GM21717 (cell line): ENCODE measurements around the gene SMAD9.
"Not testable (repeated sequence)": the region's sequence is repeated elsewhere in the genome, so short reads cannot be mapped to it uniquely, and the experiment has no call there.

Experiments used
- ATAC-seq: cut with Tn5 transposase; IDR thresholded peaks from one replicate; pipeline ENCODE4 v1.9.1; 2021; ENCODE audit warnings: mild to moderate bottlenecking, moderate library complexity; ENCODE audit not compliant: unreplicated experiment

Gene SMAD9

DNA sequence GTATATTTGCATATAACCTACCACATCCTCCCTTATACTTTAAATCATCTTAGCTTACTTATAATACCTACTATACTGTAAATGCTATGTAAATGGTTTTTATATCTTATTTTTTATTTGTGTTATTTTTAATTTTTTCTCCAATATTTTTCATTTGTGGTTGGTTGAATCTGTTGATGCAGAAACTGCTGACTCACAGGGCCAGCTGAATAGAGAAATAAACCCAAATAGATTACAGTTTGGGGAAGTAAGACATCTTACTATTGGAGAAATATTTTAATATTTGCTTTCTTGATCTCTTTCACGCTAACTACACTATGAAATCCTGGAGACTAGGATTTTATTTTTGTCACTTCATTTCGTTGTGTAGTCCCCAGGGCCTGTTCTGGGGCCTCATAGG, 7.1 kb downstream of the SMAD9 start:
- no peak for ATAC-seq

DNA sequence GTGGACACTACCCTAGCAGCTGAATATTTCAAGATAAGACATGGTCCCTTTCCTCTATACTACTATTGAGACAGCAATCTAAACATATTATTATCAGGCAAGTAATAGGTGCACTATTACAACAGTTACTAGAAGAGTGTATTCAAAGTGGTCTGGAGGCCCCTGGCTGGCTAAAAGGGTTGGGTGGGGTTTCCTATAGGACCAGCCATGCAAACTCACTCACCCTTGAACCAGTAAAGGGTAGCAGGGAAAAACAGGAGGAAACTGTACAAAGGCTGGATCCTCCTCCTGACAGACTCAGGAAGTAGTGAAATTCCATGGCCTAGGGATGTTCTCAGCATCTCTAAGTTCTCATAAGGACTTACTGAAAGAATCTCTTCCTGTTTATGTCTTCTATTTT, 7.7 kb downstream of the SMAD9 start:
- no peak for ATAC-seq

DNA sequence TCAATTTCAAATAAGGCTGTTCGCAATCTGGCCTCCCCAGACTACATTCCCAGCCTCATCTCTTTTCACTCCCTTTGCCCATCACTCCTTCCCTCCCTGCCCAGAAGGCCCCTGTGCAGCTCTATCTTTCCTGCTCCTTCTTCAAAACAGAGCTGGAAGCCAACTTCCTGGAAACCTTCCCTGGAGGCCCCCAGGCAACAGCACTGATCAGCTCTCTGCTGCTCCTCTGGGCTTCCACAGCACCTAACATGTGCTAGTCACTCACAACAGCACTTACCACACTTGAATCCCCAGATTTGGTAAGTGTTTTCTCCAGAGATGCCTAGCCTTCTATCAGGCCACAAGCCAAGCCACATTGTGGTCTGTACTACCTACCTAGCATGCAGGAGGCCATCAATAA, 9.5 kb downstream of the SMAD9 start:
- ATAC-seq: no peak

DNA sequence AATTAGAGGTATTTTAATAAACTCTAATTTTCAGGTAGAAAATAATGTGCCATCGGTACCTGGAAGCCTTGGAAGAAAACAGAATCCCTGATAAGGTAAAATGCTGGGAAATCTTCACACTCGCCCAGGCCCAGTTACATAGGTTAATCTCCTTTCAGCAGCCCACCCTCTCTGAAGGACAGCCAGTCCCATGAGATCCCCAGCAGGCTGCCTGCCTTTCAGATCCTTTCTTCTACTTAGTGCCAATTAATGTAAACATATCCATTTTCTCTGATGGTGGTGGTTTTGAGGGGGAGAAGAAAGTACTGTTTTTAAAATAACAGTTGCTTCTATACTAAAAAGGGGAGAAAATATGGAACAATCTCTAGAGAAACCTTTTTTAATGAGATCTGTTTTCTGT, 12.2 kb downstream of the SMAD9 start:
- no peak for ATAC-seq

DNA sequence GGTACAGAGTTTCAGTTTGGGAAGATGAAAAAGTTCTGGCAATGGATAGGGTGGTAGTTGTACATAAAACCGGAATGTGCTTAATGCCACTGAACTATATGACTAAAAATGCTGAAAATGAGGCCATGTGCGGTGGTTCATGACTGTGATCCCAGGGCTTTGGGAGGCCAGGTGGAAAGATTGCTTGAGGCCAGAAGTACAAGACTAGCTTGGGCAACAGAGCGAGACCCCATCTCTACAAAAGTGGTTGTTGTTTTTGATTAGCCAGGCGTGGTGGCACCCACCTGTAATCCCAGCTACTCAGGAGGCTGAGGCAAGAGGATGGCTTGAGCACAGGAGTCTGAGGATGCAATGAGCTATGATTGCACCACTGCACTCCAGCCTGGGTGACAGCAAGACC, 12.8 kb downstream of the SMAD9 start:
- no peak for ATAC-seq

DNA sequence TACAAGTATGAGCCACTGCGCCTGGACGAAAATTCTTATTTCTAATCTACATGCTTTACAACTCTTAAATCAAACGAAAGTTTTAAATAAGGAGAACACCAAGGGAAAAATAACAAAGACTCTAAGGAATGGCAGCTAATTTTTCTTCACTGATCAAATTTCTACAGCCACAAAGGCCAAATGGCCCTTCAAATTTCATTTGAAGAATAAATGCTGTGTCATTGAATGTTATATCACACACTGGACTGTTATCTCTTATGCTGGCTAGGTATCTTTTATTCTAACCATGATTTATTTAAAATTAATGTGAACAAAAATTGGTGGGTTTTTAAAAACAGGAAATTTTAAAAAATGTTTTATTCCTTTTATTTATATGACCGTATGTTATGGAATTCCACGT, 14.1 kb downstream of the SMAD9 start:
- ATAC-seq: no peak

DNA sequence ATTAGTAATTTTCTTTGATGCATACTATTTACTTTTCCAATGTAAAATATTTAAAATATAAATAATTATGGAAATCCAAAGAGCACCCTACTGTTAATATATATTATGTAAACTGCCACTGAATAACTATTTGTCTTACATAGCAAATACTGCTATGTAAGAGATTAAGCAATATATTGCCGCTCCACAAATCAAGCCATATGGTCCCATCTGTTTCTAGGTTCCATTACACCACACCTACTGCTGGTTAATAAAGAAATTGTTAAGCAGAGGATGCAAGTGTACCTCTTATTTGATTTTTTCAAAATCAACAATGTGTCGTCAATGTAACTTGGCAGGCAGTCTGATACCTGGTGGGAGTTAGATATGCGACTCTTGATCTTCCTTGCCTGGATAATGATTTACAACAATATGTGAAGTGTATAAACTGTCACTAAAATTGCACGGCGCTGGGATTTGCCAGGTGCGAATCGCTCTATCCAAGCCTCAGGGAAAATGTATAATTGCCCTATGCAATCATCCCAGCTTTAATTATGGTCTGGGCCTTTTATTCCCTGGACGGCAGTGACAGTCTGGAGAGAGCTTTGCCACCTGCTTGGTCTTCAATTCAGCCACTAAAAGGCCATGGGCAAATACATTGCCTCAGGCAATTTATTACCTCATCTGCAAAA, 16.0 kb downstream of the SMAD9 start:
- ATAC-seq: no peak

DNA sequence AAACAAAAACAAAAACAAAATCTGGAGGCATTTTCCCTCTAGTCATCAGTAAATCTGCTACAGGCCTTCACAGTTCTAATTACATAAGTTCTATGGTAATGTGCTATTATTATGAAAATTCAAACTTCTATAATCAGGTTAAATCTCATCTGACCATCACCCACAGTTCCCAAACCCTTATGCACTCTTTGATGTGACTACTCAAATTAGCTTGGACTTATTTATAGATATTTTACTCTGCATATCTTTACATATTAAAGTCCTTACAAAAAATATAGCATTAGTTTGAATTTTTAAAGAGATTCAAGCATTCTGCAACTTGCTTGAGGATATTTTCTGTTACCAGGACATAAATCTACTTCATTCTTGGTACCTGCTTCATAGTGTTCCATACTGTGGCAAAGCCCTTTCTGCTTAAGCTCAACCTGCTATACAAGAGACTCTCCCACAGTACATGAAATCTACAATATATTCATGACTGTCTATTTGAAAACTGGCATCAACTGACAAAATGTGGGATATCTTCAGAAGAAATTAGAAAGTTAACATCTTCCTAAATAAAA, 22.9 kb downstream of the SMAD9 start:
- ATAC-seq: no peak

DNA sequence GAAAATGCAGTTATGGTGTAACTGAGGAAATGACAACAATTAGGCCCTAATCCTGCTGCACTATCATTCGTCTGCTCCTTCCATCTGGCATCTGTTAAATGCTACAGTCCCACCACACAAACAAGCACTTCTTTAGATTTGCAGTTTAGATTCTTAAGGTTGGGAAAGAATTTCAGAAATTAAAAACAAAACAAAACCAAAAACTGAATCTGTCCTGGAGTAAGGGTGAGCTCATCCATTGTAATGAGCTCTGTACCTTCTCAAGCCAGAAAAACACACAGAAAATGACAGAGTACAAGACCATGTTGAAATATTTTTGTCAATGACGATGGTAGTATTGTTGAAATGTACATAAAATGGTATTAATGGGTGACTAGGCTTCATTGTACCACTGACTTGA, 28.3 kb downstream of the SMAD9 start:
- ATAC-seq: no peak

DNA sequence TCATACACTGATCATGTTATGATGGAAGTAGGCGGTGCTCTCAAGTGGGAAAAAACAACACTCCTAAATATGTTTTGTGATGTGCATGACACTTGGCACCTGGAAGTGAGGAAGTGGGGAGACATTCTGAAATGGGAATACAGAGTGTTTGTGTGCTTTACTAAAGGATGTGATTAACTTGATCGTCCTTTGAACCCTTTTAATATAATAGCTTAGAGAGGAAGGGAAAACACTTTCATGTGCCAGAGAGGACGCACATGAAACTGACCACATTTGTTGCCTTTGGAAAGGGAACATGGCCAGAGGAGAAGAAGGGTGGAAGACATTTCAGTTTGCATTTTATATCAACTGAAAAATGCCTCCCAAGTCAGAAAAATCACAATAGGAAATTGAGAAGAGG, 31.4 kb downstream of the SMAD9 start:
- ATAC-seq: no peak

DNA sequence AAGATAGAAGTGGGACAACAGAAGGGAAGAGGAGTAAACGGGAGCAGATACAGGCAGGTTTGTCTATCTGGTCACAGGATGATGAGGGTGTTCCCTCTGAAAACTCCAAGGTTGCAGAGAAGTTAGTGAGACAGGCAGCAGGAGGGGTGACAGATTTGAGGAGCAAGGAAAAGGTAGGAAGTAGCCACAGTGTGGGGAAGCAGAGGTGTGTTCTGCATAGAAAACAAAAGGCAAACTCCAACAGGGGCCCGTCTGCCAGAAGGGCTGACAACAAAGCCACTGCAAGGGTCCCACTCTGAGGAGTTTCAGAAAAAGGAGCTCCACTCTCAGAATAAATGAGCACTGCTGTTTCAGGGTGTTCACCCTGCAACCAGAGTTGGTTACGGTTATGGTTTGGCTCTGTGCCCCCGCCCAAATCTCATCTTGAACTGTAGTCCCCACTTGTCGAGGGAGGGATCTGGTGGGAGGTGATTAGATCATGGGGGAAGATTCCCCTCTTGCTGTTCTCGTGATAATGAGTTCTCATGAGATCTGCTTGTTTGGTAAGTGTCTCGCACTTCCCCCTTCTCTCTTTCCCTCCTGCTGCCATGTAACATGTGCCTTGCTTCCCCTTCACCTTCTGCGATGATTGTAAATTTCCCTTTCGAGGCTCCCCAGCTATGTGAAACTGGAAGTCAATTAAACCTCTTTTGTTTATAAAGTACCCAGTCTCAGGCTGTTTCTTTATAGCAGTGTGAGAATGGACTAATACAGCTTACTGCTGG, 32.1 kb downstream of the SMAD9 start:
- ATAC-seq: no peak

DNA sequence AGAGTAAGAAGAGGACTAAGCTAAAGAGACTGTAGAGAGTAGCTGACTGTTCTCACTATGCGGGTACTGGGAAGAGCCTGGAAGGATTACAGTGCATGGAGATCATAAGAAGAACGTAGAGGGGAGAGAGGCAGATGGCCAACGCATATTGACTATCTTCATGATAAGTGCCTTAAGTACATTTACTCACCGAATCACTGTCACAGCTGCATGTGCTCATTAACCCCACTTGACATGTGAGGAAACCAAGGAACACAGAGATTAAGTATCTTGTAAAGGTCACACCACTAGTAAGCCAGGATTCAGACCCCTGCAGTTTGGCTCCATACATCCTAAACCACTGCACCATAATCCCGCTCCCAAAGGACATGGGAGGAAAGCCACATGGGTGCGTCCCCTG, 34.1 kb downstream of the SMAD9 start:
- ATAC-seq: no peak

DNA sequence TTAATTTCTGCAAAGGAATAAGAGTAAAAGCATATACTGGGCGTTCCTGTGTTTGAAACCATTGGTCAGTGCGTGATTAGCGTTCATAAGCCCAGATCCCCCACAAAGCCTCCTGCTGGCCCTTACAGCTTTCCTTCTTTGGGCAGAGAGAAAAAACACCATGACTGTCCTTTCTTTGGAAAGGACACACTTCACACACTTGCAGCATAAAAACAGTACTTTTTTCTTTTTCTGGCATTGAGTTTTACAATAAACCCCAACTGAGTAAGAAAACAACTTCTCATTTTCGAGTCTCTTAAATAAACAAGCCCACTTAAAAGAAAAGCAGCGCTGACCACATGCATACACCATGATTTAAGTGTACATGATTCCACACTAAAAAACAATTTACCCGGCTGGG, 35.8 kb downstream of the SMAD9 start:
- no peak for ATAC-seq

DNA sequence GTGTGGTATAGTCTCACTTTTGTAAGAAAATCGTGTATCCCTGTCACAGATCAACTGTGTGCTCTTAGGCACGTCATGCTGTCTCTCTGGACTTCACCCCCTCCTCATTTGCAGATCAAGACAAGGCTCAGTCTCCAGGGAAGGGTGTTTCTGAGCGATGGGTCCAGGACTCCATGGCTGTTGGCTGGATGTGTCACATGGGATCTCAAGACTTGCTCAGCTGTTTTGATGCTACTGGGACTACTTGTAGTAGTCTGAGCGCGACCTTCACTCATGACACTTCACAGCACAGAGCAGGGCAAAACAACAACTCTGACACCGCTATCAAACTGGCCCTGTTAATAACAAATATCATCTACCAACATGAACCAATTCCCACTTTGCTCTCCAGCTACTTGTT, 36.2 kb downstream of the SMAD9 start:
- ATAC-seq: no peak

DNA sequence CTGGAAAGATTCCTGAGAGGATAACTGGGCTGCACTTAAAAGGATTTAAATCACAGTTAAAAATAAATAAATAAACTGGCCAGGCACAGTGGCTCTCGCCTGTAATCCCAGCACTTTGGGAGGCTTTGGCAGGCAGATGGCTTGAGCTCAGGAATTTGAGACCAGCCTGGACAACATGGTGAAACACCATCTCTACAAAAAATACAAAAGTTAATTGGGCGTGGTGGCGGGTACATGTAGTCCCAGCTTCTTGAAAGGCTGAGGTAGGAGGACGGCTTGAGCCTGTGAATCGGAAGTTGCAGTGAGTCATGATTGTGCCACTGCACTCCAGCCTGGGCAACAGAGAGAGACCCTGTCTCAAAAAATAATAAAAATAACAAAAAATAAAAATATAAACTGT, 36.6 kb downstream of the SMAD9 start:
- ATAC-seq: not testable (repeated sequence)

DNA sequence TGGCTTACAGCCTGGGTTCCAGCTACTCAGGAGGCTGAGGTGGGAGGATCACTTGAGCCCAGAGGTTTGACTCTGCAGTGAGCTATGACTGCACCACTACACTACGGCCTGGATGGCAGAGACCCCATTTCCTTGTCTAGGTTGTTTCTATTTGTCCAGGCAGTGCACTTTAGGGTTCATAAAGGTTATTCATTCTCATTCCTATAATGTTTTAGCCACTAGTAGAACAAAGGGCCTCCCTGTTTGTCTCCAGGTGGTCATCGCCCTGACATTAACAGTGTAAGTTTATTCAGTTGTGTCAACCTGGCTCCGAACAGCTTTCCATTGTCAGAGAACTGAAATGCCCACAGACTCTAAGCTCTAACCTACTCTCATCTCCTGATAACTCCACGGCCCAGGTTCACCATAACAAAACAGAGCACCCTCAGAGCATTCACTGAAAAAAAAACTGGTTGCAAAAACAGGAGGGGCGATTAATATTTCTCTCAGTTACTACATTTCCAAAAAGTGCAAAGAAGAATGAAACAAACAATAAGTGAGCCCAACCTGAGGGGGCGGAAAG, 37.1 kb downstream of the SMAD9 start:
- ATAC-seq: no peak

DNA sequence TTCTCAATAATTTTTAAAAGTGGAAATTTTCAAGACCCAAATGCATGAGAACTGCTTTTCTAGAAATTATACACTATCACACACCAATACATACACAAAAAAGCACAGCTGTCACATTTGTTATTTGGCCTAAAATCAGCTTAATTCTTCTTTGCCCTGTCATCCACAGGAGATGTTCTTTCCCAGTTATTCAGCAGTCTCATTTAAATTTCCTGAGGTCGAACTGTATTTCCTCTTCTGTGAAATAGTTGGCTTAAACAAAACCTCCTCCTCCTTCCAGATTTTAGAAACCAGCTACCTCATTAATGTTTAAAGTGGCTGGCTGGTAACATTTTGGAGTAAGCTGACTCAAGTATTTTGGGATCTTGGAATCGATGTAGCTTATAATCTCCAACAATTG, 39.1 kb downstream of the SMAD9 start:
- ATAC-seq: no peak

DNA sequence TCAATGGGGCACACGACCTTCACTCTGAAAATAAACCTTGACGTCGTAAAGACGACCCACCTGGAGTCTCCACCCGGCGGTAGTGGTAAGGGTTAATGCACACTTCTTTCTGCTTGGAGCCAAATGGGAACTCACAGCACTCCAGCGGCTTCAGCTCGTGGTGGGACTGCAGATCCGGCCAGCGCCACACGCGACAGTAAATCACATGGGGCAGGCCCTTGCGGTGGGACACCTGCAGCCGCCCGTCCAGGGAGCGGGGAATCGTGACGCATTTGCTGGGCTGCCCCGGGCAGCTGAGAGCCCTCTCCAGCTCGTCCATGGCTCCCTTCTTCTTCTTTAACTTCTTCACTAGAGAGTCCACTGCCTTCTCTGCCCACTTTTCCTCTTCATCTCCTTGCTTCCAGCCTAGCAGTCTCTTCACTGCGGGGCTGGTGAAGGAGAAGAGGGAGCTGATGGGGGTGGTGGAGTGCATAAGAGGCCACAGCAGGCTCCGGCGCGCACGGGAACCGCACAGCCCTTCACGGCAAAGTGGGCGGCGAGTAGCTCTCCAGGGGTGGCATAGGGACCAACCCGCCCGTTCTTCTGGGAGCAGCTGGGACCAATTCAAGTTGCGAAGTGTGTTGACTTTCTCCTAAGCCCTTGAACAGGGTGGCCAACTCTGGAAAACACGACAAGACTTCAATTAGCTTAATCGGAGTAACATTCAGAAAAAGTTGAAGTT, 40.7 kb downstream of the SMAD9 start:
- no peak for ATAC-seq

DNA sequence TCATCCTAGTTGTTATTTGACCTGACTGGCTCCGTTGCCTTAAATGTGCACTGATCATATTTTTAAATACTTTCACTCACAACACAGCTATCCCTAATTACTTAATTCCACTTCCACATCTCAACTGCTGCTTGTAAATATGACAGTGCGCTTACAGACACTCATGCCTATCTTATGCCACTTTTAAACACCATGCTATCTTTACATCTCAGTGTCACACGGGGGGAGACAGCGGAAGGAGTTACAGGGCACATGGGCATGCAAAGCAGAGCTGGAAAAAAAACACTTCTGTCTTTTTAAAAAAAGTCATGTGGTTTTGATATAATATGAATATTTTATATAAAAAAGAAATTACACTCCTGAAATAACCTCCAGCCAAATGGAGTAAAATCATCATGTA, 44.1 kb downstream of the SMAD9 start:
- ATAC-seq: no peak

DNA sequence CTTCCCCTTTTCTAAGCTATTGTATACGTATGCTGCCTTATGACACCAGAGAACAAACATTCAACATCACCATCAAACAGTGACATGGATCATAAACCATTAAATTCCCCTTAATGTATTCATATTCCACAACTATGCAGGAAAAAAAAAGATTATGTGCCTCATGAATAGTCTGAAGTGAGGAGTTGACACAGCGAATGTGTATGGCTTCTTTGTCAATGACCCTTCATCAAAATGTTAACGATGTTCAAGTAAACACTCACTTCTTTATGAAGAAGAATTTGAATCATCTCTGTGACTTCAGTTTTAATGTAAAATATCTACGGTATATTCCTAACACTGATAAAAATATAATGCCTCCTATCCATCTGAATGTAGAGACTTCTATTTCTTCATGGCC, 44.6 kb downstream of the SMAD9 start:
- ATAC-seq: no peak

DNA sequence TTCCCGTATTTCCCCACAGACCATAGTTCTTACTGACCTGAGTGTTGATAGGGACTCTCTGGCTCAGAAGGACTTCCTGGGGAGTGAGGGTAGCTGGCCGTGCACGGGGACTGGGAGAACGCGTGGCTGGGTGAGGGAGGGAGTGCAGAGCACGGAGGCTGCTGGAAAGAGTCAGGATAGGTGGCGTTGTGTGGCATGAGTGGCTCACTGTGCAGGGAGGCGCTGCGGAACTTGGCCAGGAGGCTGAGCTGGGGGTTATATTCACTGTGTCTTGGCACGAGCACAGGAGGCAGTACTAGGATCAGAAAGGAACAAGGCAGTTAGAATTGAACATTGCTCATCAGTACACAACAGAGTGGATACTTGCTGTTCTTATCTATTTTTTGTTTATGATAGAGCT, 47.4 kb downstream of the SMAD9 start:
- ATAC-seq: no peak
